Karpas-422 (cell line): ENCODE results near the gene MYLK. TPM values are rescaled to one million over a fixed set of nuclear protein-coding genes. Genes with fewer than 3 reads are reported as not detected.

Experiments used
- DNase-seq: peaks from one replicate; pipeline ENCODE4 v3.0.0-alpha.2; 2015
- H2AFZ ChIP-seq: fragments of 200-600 bp; sonication (generic); 2 replicates; pipeline ENCODE4 v1.6.1; 2014; ENCODE audit warnings: antibody characterized with exemption, low read length, mixed read lengths
- H3K27ac ChIP-seq: fragments of 200-600 bp; sonication (generic); 2 replicates; pipeline ENCODE4 v1.5.1; 2014; ENCODE audit warnings: mild to moderate bottlenecking, low read length, moderate library complexity
- H3K27me3 ChIP-seq: fragments of 200-600 bp; sonication (generic); 2 replicates; pipeline ENCODE4 v1.6.1; 2014; ENCODE audit warnings: low read length, mixed read lengths
- H3K36me3 ChIP-seq: fragments of 200-600 bp; sonication (generic); 2 replicates; pipeline ENCODE4 v1.6.1; 2014; ENCODE audit warnings: low read length, mixed read lengths; ENCODE audit not compliant: insufficient read depth
- H3K4me1 ChIP-seq: fragments of 200-600 bp; sonication (generic); 2 replicates; pipeline ENCODE4 v1.6.1; 2014; ENCODE audit warnings: mild to moderate bottlenecking, low read length, mixed read lengths
- H3K4me2 ChIP-seq: fragments of 200-600 bp; sonication (generic); 2 replicates; pipeline ENCODE4 v1.6.1; 2014; ENCODE audit warnings: low read length, low read depth, mild to moderate bottlenecking; ENCODE audit not compliant: poor library complexity, severe bottlenecking
- H3K4me3 ChIP-seq: fragments of 200-600 bp; sonication (generic); 2 replicates; pipeline ENCODE4 v1.5.1; 2014; ENCODE audit warnings: mild to moderate bottlenecking, antibody characterized with exemption, low read length, mixed read lengths
- H3K79me2 ChIP-seq: fragments of 200-600 bp; sonication (generic); 2 replicates; pipeline ENCODE4 v1.6.1; 2014; ENCODE audit warnings: mild to moderate bottlenecking, low read length, mixed read lengths
- H3K9ac ChIP-seq: fragments of 200-600 bp; sonication (generic); 2 replicates; pipeline ENCODE4 v1.6.0; 2014; ENCODE audit warnings: low read length
- H3K9me2 ChIP-seq: fragments of 200-600 bp; sonication (generic), shearing (Covaris generic); replicated peaks from 2 replicates; pipeline ENCODE4 v1.6.0; 2014; ENCODE audit warnings: mild to moderate bottlenecking, low read length, moderate library complexity; ENCODE audit not compliant: insufficient read depth
- H3K9me3 ChIP-seq: fragments of 300-700, 200-600 bp; sonication (generic); 2 replicates; pipeline ENCODE4 v1.6.1; 2014; ENCODE audit warnings: low read length, mixed read lengths
- H4K20me1 ChIP-seq: fragments of 200-600 bp; sonication (generic); 2 replicates; pipeline ENCODE4 v1.6.1; 2014; ENCODE audit warnings: mild to moderate bottlenecking, antibody characterized with exemption, low read length, low read depth; ENCODE audit not compliant: insufficient read depth
- total RNA-seq: library from RNA; depleted of rRNA; stranded (reverse); fragments of >200 nt; shearing (Covaris generic); gene quantifications from 2 replicates; pipeline ENCODE4 v1.2.3, GENCODE V29; 2014; ENCODE audit warnings: low replicate concordance

The MYLK gene
- total RNA-seq, 1 experiment from 2014 or later = 0.63 TPM

DNA sequence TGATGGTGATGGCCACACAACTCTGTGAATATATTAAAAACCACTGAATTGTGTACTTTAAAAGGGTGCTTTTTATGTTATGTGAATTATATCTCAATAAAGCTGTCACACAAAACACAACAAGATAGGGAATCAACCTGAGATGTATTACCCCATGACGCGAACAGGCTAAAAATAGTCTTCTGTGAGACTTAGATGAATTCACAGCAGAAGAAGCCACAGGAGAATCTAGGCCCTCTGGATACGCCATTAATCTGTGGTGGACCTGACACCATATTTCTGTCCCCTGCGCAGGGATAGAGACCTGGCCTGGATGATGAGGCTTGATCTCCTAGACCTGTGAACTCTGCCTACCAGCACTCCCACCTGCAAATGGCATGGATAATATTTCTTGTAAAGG lies 153.3 kb downstream of the MYLK start:
- no peaks in the 10 kb centered on the region for H3K4me1 ChIP-seq
- H4K20me1 ChIP-seq = no peaks in the 10 kb centered on the region
- no peaks in the 10 kb centered on the region for H3K79me2 ChIP-seq
- H3K27ac ChIP-seq = no peak overlapping the region
- no peak for DNase-seq
- H3K9ac ChIP-seq = no peak overlapping the region
- H3K4me3 ChIP-seq = no peak overlapping the region
- no peaks in the 10 kb centered on the region for H3K27me3 ChIP-seq
- no peaks in the 10 kb centered on the region for H3K36me3 ChIP-seq
- H3K4me2 ChIP-seq = no peak overlapping the region
- no peaks in the 10 kb centered on the region for H3K9me3 ChIP-seq
- no peak overlapping the region for H2AFZ ChIP-seq
- H3K9me2 ChIP-seq = no peaks in the 10 kb centered on the region

DNA sequence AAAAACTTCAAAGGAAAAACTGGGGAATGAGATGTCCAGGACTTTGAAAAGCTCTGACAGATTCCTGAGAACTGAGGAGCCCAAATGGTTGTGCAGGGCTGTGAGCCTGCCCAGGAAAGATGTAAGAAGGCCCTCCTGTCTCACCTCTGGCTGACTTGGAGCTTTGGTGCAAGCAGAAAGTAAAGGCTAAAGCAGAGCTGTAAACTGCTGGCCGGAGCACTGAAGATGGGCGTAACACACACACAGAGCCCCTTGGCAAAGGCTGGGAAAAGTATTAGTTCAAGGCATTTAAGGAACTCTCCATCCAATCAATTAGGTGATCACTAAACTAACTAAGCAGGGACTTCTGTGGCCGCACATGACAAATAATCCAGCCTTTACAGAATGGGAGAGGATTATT lies 155.1 kb downstream of the MYLK start:
- Histone ChIP-seq H3K79me2 (no peaks in the 10 kb centered on the region), H3K4me1 (no peaks in the 10 kb centered on the region), H3K9ac (no peak overlapping the region), H3K9me3 (no peaks in the 10 kb centered on the region), H3K9me2 (no peaks in the 10 kb centered on the region), H3K4me3 (no peak overlapping the region), H3K27me3 (no peaks in the 10 kb centered on the region), H3K36me3 (no peaks in the 10 kb centered on the region), H4K20me1 (no peaks in the 10 kb centered on the region), H3K4me2 (no peak overlapping the region), H2AFZ (no peak overlapping the region), H3K27ac (no peak overlapping the region)
- DNase-seq = no peak

DNA sequence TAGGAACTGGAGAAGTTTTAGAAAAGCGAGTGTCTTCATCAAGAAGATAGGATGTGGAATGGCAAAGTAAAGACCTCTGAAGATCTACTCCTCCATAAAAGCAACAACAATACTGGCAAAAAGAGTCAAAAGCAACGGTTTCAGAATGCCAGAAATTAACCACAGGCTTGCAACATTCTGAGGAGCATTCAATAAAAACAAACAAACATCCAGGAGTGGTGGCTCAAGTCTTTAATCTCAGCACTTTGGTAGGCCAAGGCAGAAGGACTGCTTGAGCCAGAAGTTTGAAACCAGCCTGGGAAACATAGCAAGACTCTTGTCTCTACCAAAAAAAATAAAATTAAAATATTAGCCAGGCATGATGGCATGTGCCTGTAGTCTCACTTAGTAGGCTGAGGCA lies 156.1 kb downstream of the MYLK start:
- no peaks in the 10 kb centered on the region for H3K36me3 ChIP-seq
- H3K27me3 ChIP-seq = no peaks in the 10 kb centered on the region
- H2AFZ ChIP-seq = no peak overlapping the region
- H3K4me3 ChIP-seq = no peak overlapping the region
- H3K27ac ChIP-seq = no peak overlapping the region
- no peaks in the 10 kb centered on the region for H3K9me2 ChIP-seq
- H3K9me3 ChIP-seq = no peaks in the 10 kb centered on the region
- H3K4me2 ChIP-seq = no peak overlapping the region
- H3K4me1 ChIP-seq = peaks cover 4% of the 10 kb centered on the region; the same call in 1 of the 2 replicates
- H3K79me2 ChIP-seq = no peaks in the 10 kb centered on the region
- H4K20me1 ChIP-seq = no peaks in the 10 kb centered on the region
- no peak for DNase-seq
- H3K9ac ChIP-seq = no peak overlapping the region

DNA sequence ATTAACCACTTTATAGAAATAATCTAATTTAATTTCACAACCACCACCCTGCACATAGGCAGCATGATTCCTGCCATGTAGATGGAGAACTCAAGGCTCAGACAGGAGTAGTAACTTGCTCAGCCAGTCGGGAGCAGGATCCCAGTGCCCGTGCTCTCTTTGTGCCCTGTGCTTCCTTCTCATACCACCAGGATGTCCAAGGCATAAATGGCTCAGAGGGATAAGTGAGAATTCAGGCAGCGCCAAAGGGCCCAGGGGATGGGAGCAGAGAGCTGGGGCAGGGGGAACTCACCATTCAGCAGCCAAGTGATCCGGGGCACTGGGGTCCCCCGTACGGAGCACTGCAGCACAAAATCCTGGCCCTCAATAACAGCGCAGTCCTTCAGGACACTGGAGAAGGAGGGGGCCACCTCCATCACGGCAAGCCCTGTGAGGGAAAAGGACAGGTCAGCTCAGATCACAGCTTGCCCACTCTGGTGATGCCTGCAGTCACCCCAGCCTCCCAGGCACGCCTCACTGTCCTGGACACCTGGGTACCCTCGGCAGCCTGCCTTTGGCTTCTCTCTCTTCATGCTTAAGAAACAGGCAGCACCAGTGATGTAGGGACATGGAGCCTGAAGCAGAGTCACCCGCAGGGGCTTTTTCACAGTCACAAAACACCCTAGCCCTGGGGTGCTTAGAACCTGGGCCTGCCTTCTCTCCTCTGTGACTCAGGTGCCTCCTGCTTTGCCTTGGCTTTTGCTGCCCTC lies 158.3 kb downstream of the MYLK start:
- no peaks in the 10 kb centered on the region for H4K20me1 ChIP-seq
- H3K27me3 ChIP-seq = no peaks in the 10 kb centered on the region
- H3K9me2 ChIP-seq = no peaks in the 10 kb centered on the region
- no peak for DNase-seq
- no peak overlapping the region for H2AFZ ChIP-seq
- H3K36me3 ChIP-seq = no peaks in the 10 kb centered on the region
- no peak overlapping the region for H3K4me3 ChIP-seq
- no peak overlapping the region for H3K4me2 ChIP-seq
- no peak overlapping the region for H3K9ac ChIP-seq
- no peaks in the 10 kb centered on the region for H3K9me3 ChIP-seq
- no peaks in the 10 kb centered on the region for H3K79me2 ChIP-seq
- H3K4me1 ChIP-seq = peaks cover 4% of the 10 kb centered on the region; the same call in 1 of the 2 replicates
- H3K27ac ChIP-seq = no peak overlapping the region

DNA sequence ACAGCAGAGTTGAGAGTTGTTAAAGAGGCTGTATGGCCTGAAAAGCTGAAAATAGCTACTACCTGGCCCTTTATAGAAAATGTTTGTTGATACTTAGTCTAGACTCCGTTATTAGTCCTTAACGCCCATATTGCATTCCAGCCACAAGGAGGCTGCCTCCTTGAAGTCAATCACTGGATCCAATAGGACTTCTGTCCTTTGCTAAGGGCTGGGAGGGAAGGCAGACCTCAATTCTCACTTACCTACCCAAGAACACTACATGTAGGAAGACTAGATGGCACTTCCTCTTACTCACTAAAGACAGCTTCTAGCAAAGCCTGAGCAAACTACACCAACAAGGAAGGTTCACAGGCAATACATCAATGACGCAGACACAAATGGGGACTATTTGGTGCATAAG lies 159.8 kb downstream of the MYLK start:
- Histone ChIP-seq H3K27ac (no peak overlapping the region), H3K9me2 (no peaks in the 10 kb centered on the region), H3K79me2 (no peaks in the 10 kb centered on the region), H3K4me2 (no peak overlapping the region), H4K20me1 (no peaks in the 10 kb centered on the region), H3K9ac (no peak overlapping the region), H2AFZ (peak overlapping the region; percentile 93; the same call in 1 of the 2 replicates), H3K36me3 (no peaks in the 10 kb centered on the region), H3K9me3 (no peaks in the 10 kb centered on the region), H3K4me1 (peaks cover 4% of the 10 kb centered on the region; the same call in 1 of the 2 replicates), H3K4me3 (no peak overlapping the region), H3K27me3 (no peaks in the 10 kb centered on the region)
- DNase-seq = peak; percentile 41

DNA sequence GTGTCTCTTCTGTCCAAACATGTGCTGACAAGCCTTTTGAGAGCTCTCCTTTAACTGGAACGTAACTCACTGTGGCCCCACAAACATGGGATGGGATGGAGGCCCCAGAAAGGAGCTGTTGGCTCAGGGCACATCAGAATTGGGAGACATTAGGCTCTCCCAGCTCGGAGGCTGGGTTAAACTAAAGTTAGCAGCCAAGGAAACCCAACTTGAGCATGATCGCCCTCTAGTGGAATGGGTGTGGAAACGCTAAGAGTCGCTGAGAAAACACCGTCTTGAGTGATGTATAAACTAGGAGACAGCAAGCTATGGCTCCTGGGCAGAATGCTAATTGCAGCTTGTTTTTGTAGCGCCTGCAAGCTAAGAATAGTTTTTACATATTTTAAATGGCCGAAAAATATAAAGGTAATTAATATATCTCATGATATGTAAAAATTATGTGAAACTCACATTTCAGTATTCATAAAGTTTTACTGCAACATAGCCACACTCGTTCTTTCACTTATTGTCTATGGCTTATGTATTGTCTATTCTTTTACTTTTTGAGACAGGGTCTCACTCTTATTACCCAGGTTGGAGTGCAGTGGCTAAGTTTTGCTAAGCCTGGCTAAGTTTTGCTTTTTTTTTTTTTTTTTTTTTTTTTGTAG lies 160.5 kb downstream of the MYLK start:
- Histone ChIP-seq H3K79me2 (no peaks in the 10 kb centered on the region), H3K27me3 (no peaks in the 10 kb centered on the region), H3K27ac (no peak overlapping the region), H4K20me1 (no peaks in the 10 kb centered on the region), H3K9ac (peak overlapping the region; percentile 34; the same call in 1 of the 2 replicates), H3K9me3 (no peaks in the 10 kb centered on the region), H2AFZ (peak overlapping the region; percentile 93), H3K9me2 (no peaks in the 10 kb centered on the region), H3K36me3 (no peaks in the 10 kb centered on the region), H3K4me3 (peak overlapping the region; percentile 42; the same call in 1 of the 2 replicates), H3K4me1 (peaks cover 4% of the 10 kb centered on the region; the same call in 1 of the 2 replicates), H3K4me2 (peak overlapping the region; percentile 62)
- peak; percentile 94 for DNase-seq

DNA sequence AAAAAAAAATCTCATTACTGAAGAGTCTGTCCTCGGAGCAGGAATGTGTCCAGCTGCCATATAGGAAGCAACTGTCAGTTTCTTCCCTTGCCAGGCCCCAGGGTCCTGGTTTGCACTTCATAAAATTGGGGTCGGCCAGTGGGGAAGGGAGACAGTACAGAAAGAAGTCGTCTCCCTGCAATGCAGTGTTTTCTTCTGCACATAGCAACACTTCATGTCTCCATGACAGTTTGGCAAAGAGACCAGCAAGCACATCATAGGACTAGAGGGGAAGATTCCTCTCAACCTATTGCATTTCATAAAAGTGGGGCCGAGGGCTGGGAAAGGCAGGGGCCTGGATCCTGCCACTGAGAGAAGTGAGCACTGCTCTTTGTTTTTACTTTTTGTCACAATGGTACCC lies 161.1 kb downstream of the MYLK start:
- H3K9me2 ChIP-seq = no peaks in the 10 kb centered on the region
- peak overlapping the region; percentile 62 for H3K4me2 ChIP-seq
- H3K36me3 ChIP-seq = no peaks in the 10 kb centered on the region
- H3K4me3 ChIP-seq = no peak overlapping the region
- H3K27ac ChIP-seq = no peak overlapping the region
- H3K9me3 ChIP-seq = no peaks in the 10 kb centered on the region
- H3K4me1 ChIP-seq = peaks cover 4% of the 10 kb centered on the region; the same call in 1 of the 2 replicates
- no peaks in the 10 kb centered on the region for H3K27me3 ChIP-seq
- no peaks in the 10 kb centered on the region for H3K79me2 ChIP-seq
- DNase-seq = no peak
- H4K20me1 ChIP-seq = no peaks in the 10 kb centered on the region
- H3K9ac ChIP-seq = peak overlapping the region; percentile 34; the same call in 1 of the 2 replicates
- H2AFZ ChIP-seq = peak overlapping the region; percentile 85; the same call in 1 of the 2 replicates

DNA sequence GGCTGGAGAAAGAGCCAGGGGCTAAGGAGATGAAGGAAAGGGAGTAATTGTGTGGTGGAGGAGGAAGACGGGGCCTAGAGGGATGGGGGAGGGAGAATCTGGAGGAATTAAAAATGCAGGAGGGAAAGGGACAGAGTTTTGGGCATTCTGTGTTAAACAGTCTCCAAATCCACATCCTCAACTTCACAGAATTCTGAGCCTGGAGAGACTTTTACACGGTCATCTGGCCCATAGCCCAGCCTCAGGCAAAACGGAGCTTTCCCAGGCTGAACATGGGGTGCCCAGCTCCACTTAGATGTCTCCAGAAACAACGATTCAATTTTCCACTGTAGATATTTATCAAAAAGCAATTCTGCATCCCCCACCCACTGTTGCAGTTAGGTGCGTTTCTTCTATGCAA lies 161.7 kb downstream of the MYLK start:
- Histone ChIP-seq H4K20me1 (no peaks in the 10 kb centered on the region), H2AFZ (no peak overlapping the region), H3K9ac (no peak overlapping the region), H3K27me3 (no peaks in the 10 kb centered on the region), H3K4me1 (peaks cover 4% of the 10 kb centered on the region; the same call in 1 of the 2 replicates), H3K27ac (no peak overlapping the region), H3K4me3 (no peak overlapping the region), H3K4me2 (no peak overlapping the region), H3K79me2 (no peaks in the 10 kb centered on the region), H3K9me2 (no peaks in the 10 kb centered on the region), H3K36me3 (no peaks in the 10 kb centered on the region), H3K9me3 (no peaks in the 10 kb centered on the region)
- no peak for DNase-seq
